Calu3 (cell line): ENCODE measurements around the gene ATG101. TPM values are rescaled to one million over a fixed set of nuclear protein-coding genes. Genes with fewer than 3 reads are reported as not detected.

ENCODE experiments used
- BruUV-seq: library from RNA; stranded (reverse); fragments of 400-500 nt; replicated peaks from 2 replicates; lab custom pipeline; 2021; lab: Mats Ljungman, UMichigan
- CTCF ChIA-PET: fragments of 300-600 bp; sonication (Branson Sonifier 250); formaldehyde crosslinking; loops from one replicate; lab custom pipeline; 2022; ENCODE audit warnings: antibody characterized with exemption; lab: Charles Lee
- DNase-seq: peaks from one replicate; pipeline ENCODE4 v3.0.0; 2022
- H3K27ac Mint-ChIP-seq: one replicate; pipeline ENCODE4 v1.8.0; 2022; ENCODE audit warnings: mixed read lengths; ENCODE audit not compliant: unreplicated experiment
- H3K27me3 Mint-ChIP-seq: one replicate; pipeline ENCODE4 v1.8.0; 2022; ENCODE audit warnings: mixed read lengths; ENCODE audit not compliant: unreplicated experiment
- H3K36me3 Mint-ChIP-seq: one replicate; pipeline ENCODE4 v1.8.0; 2022; ENCODE audit warnings: mild to moderate bottlenecking, moderate library complexity, mixed read lengths; ENCODE audit not compliant: insufficient read depth, unreplicated experiment
- H3K4me1 Mint-ChIP-seq: one replicate; pipeline ENCODE4 v1.8.0; 2022; ENCODE audit warnings: mild to moderate bottlenecking, low read depth, mixed read lengths; ENCODE audit not compliant: unreplicated experiment
- H3K4me3 Mint-ChIP-seq: one replicate; pipeline ENCODE4 v1.8.0; 2022; ENCODE audit warnings: mild to moderate bottlenecking, low read depth, moderate library complexity, mixed read lengths; ENCODE audit not compliant: unreplicated experiment
- H3K9me3 Mint-ChIP-seq: one replicate; pipeline ENCODE4 v1.8.0; 2022; ENCODE audit warnings: low read depth, mixed read lengths; ENCODE audit not compliant: unreplicated experiment
- intact Hi-C: fragments of 100-400 bp; cut with micrococcal nuclease; formaldehyde crosslinking; loops from one replicate; pipeline ENCODE4 v1.10.0; 2022; ENCODE audit not compliant: unreplicated experiment
- total RNA-seq: library from RNA; stranded (reverse); gene quantifications from 2 replicates; pipeline ENCODE4 v1.2.3, GENCODE V29; 2022
- TF ChIP-seq, protein P1 (sequence below): fragments of 200-600 bp; IDR thresholded peaks from one replicate; pipeline ENCODE4 v1.8.0; 2022; ENCODE audit warnings: antibody characterized with exemption; ENCODE audit not compliant: unreplicated experiment

The ATG101 gene
- total RNA-seq, 1 experiment from 2014 or later, result 32.8 TPM

DNA sequence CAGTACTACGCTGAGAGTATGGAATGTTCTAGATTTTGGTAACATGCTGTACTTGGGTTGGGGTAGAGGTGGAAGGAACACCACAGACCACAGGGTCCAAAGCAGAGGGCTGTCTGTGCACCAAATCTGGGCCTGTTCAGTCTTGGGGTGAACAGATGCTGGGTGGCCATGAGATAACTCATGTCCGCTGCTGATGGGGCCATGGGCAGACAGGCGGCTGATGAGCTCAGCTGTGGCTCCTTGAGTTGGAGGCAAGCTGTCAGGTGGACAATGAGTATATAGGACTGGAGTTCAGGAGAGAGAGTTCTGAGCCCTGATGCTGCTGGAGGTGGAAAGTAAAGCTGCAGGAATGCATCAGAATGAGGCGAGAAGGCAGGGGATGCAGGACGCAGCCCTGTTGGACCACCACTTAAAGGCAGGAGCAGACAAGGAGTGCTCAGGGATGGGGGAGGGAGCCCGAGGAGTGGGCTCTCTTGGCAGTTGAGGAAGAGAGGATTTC lies 16.0 kb downstream of the ATG101 start:
- Mint-ChIP-seq H3K4me3 (no peak overlapping the region), H3K27me3 (peaks cover 51% of the 10 kb centered on the region)
- intact Hi-C loops, result no loop called here

DNA sequence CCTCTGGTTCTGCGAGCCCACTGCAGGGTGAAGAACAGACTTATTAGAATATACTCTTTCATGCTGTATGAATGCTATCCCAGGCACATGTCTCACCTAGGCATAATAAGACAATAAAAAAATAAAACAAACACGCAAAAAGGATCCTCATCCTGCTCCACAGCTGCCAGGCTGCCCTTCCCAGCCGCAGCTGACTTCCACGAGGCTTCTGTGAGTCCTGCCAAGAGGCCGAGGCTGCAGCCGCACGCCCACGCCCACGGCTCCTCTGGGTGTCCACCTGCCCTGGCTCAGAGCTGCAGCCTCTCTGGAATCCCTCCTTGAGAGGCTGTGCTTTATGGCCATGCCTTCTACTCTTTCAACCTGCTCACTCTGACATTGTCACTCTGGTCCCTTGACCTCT lies 16.6 kb downstream of the ATG101 start:
- Mint-ChIP-seq H3K27me3 (peaks cover 57% of the 10 kb centered on the region), H3K36me3 (peaks cover 4% of the 10 kb centered on the region), H3K4me3 (no peak overlapping the region), H3K27ac (no peak overlapping the region), H3K9me3 (no peaks in the 10 kb centered on the region), H3K4me1 (peaks cover 6% of the 10 kb centered on the region)
- DNase-seq, result no peak
- TF ChIP-seq, protein P1, sequence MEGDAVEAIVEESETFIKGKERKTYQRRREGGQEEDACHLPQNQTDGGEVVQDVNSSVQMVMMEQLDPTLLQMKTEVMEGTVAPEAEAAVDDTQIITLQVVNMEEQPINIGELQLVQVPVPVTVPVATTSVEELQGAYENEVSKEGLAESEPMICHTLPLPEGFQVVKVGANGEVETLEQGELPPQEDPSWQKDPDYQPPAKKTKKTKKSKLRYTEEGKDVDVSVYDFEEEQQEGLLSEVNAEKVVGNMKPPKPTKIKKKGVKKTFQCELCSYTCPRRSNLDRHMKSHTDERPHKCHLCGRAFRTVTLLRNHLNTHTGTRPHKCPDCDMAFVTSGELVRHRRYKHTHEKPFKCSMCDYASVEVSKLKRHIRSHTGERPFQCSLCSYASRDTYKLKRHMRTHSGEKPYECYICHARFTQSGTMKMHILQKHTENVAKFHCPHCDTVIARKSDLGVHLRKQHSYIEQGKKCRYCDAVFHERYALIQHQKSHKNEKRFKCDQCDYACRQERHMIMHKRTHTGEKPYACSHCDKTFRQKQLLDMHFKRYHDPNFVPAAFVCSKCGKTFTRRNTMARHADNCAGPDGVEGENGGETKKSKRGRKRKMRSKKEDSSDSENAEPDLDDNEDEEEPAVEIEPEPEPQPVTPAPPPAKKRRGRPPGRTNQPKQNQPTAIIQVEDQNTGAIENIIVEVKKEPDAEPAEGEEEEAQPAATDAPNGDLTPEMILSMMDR, result no peak
- intact Hi-C loops, result no loop called here
- BruUV-seq, result no TSS peak
- CTCF ChIA-PET, result interaction anchor here (4.6 kb wide), 1 partner anchor 61 kb away, joined by 37 read pairs; no protein-coding TSS in a partner anchor

More for the DNA sequence above, 16.0 kb downstream of the ATG101 start:
- Mint-ChIP-seq H3K27ac (no peak overlapping the region), H3K4me1 (peaks cover 6% of the 10 kb centered on the region), H3K9me3 (no peaks in the 10 kb centered on the region), H3K36me3 (peaks cover 4% of the 10 kb centered on the region)
- DNase-seq, result no peak
- no TSS peak for BruUV-seq
- TF ChIP-seq, protein P1, result no peak
- CTCF ChIA-PET, result interaction anchor here (4.6 kb wide), 1 partner anchor 60 kb away, joined by 37 read pairs; no protein-coding TSS in a partner anchor

DNA sequence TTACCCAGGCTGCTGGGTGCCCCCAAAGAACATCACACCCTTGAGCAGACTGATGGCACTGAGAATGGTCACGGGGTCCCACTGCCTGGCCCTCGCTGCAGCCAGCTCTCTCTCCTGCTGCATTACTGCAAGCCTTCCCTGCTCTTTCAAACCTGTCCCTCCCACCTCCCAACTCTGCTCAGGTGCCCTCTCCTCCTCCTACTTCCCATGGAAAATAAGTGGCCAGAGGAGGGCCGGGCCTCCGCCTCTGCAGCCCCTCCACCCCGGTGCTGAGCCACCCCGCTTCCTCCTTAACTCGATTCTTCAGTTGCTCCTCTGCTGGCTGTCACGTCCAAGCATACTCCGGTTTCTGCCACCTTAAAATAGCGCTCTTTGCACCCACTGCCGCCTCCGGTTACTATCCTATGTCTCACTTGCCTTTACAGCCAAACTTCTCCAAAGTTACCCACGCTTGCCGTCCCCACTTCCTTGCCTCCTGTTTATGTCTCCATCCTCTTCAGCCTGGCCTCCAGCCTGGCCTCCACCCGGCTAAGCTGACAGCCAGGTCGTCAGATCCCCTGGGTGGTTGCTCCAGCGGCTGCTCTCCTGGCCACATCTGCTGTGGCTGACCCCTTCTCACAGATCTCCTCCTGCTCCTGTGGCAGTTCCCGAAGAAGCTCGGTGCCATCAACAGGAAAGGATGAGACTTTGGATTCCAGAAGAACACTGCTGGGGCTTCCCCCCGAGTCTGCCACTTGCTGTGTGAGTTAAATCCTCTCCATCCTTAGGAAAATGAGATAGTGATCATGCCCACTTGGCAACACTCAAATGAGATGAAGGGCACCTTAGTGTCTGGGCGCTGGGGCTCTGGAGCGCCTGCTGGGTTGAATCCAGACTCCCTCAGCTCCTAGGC lies 17.4 kb downstream of the ATG101 start:
- no peaks in the 10 kb centered on the region for H3K36me3 Mint-ChIP-seq
- CTCF ChIA-PET, result interaction anchor here (0.8 kb wide), 1 partner anchor 62 kb away, joined by 3 read pairs; no protein-coding TSS in a partner anchor
- intact Hi-C loops, result no loop called here

More for the DNA sequence above, 17.4 kb downstream of the ATG101 start:
- Mint-ChIP-seq H3K27me3 (peaks cover 65% of the 10 kb centered on the region), H3K27ac (no peak overlapping the region), H3K4me1 (peaks cover 6% of the 10 kb centered on the region), H3K9me3 (no peaks in the 10 kb centered on the region), H3K4me3 (no peak overlapping the region)
- no TSS peak for BruUV-seq
- DNase-seq, result no peak
- TF ChIP-seq, protein P1, result no peak
